Measurements from ENCODE around the gene BRD8. TPM values are rescaled to one million over a fixed set of nuclear protein-coding genes. Genes with fewer than 3 reads are reported as not detected.

BRD8 gene
- total and polyA plus RNA-seq, 9 of the 15 experiments (the other 6 are each of a cell fraction or from before 2014, with no cell fraction given) = 54.6 to 163 (median 87.0) TPM

DNA sequence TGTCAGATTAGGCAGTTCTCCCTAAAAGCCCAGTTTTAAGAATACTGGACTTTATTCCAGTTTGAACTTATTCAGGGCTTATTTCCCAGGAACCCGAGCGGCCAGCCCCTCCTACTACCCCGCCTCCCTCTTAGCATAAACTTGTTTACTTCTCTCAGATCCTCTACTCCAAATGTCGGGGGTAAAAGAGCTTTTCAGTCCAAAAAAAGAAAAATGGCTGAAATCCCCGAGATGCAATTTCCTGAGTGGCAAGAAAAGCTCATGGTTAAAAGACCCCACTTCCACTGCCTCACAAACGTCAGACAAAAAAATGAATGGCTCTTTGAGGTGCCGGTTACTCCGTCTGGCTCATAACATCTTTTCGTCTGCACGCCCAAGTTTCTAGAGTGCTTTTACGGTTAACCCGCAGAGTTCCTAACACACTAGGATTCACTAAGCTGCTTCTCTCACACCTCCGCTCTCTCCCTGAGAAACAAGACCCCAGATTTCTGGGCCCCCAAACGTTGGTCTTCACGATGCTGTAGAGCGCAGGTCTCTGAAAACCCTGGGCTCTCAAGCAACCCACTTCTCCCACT lies 402 bp downstream of the BRD8 start (continued):
- TF ChIP-seq, protein P1, sequence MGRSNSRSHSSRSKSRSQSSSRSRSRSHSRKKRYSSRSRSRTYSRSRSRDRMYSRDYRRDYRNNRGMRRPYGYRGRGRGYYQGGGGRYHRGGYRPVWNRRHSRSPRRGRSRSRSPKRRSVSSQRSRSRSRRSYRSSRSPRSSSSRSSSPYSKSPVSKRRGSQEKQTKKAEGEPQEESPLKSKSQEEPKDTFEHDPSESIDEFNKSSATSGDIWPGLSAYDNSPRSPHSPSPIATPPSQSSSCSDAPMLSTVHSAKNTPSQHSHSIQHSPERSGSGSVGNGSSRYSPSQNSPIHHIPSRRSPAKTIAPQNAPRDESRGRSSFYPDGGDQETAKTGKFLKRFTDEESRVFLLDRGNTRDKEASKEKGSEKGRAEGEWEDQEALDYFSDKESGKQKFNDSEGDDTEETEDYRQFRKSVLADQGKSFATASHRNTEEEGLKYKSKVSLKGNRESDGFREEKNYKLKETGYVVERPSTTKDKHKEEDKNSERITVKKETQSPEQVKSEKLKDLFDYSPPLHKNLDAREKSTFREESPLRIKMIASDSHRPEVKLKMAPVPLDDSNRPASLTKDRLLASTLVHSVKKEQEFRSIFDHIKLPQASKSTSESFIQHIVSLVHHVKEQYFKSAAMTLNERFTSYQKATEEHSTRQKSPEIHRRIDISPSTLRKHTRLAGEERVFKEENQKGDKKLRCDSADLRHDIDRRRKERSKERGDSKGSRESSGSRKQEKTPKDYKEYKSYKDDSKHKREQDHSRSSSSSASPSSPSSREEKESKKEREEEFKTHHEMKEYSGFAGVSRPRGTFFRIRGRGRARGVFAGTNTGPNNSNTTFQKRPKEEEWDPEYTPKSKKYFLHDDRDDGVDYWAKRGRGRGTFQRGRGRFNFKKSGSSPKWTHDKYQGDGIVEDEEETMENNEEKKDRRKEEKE (IDR thresholded peaks at IDR 0.05; ENCODE audit: borderline replicate concordance in 1 of 2, control insufficient read depth in 1 of 2, low read depth in 2 of 2, low read length in 1 of 2) = no peak
- TF ChIP-seq HLTF (IDR thresholded peaks at IDR 0.05) = peak; percentile 69; the same call in 1 of the 2 replicates
- TF ChIP-seq, protein P2, sequence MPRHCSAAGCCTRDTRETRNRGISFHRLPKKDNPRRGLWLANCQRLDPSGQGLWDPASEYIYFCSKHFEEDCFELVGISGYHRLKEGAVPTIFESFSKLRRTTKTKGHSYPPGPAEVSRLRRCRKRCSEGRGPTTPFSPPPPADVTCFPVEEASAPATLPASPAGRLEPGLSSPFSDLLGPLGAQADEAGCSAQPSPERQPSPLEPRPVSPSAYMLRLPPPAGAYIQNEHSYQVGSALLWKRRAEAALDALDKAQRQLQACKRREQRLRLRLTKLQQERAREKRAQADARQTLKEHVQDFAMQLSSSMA (CRISPR knock-in tag; IDR thresholded peaks at IDR 0.05) = 0 out of 2 replicates have a peak, but pooled peaks have one; percentile 22
- TF ChIP-seq BRD4 (IDR thresholded peaks at IDR 0.05) = peak; percentile 73; the same call in 1 of the 2 replicates
- no peak for TF ChIP-seq MAFG (tag; conservative IDR thresholded peaks at IDR 0.05)
- TF ChIP-seq, protein P3, sequence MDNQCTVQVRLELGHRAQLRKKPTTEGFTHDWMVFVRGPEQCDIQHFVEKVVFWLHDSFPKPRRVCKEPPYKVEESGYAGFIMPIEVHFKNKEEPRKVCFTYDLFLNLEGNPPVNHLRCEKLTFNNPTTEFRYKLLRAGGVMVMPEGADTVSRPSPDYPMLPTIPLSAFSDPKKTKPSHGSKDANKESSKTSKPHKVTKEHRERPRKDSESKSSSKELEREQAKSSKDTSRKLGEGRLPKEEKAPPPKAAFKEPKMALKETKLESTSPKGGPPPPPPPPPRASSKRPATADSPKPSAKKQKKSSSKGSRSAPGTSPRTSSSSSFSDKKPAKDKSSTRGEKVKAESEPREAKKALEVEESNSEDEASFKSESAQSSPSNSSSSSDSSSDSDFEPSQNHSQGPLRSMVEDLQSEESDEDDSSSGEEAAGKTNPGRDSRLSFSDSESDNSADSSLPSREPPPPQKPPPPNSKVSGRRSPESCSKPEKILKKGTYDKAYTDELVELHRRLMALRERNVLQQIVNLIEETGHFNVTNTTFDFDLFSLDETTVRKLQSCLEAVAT (IDR thresholded peaks at IDR 0.05) = peak in 1 of 2 experiments; percentile 65; a peak in 1 of 4 replicates
- TF ChIP-seq, protein P4, sequence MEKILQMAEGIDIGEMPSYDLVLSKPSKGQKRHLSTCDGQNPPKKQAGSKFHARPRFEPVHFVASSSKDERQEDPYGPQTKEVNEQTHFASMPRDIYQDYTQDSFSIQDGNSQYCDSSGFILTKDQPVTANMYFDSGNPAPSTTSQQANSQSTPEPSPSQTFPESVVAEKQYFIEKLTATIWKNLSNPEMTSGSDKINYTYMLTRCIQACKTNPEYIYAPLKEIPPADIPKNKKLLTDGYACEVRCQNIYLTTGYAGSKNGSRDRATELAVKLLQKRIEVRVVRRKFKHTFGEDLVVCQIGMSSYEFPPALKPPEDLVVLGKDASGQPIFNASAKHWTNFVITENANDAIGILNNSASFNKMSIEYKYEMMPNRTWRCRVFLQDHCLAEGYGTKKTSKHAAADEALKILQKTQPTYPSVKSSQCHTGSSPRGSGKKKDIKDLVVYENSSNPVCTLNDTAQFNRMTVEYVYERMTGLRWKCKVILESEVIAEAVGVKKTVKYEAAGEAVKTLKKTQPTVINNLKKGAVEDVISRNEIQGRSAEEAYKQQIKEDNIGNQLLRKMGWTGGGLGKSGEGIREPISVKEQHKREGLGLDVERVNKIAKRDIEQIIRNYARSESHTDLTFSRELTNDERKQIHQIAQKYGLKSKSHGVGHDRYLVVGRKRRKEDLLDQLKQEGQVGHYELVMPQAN (IDR thresholded peaks at IDR 0.05; ENCODE audit: borderline replicate concordance) = peak; percentile 71; the same call in 1 of the 2 replicates
- TF ChIP-seq DPF2 (IDR thresholded peaks at IDR 0.05) = peak; percentile 39; the same call in 1 of the 2 replicates
- peak; percentile 28; the same call in 1 of the 2 replicates for TF ChIP-seq SMARCE1 (IDR thresholded peaks at IDR 0.05)
- TF ChIP-seq JUN (IDR thresholded peaks at IDR 0.05; ENCODE audit: borderline replicate concordance, low read depth, low read length) = 0 out of 2 replicates have a peak, but pooled peaks have one; percentile 13
- TF ChIP-seq JUN (CRISPR knock-in tag; IDR thresholded peaks at IDR 0.05; ENCODE audit: borderline replicate concordance) = no peak
- TF ChIP-seq SMAD4 (CRISPR knock-in tag; conservative IDR thresholded peaks at IDR 0.05) = 0 out of 2 replicates have a peak, but pooled peaks have one; percentile 14
- TF ChIP-seq, protein P5, sequence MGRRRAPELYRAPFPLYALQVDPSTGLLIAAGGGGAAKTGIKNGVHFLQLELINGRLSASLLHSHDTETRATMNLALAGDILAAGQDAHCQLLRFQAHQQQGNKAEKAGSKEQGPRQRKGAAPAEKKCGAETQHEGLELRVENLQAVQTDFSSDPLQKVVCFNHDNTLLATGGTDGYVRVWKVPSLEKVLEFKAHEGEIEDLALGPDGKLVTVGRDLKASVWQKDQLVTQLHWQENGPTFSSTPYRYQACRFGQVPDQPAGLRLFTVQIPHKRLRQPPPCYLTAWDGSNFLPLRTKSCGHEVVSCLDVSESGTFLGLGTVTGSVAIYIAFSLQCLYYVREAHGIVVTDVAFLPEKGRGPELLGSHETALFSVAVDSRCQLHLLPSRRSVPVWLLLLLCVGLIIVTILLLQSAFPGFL (CRISPR knock-in tag; IDR thresholded peaks at IDR 0.05) = 0 out of 2 replicates have a peak, but pooled peaks have one; percentile 67
- no peak for TF ChIP-seq RBM22 (IDR thresholded peaks at IDR 0.05; ENCODE audit: low read depth, low read length, poor library complexity, severe bottlenecking)
- TF ChIP-seq ZNF12 (CRISPR knock-in tag; IDR thresholded peaks at IDR 0.05) = peak; percentile 55; the same call in 1 of the 2 replicates

All from K562 (cell line).